Mesothelial cell of epicardium (in vitro differentiated cells): Measurements from ENCODE around the gene RS1. TPM values are rescaled to one million over a fixed set of nuclear protein-coding genes. Genes with fewer than 3 reads are reported as not detected.

Experiments
- DNase-seq, 2 experiments: peaks; one replicate each; pipeline ENCODE4 v3.0.0; 2021; ENCODE audit warnings: low spot score in 2 of 2; ENCODE audit not compliant: unreplicated experiment in 2 of 2
- H3K27ac Mint-ChIP-seq: 2 replicates; pipeline ENCODE4 v1.8.0; 2021; ENCODE audit warnings: mixed read lengths
- H3K27me3 Mint-ChIP-seq: 2 replicates; pipeline ENCODE4 v1.8.0; 2021; ENCODE audit warnings: low read depth, mixed read lengths
- H3K36me3 Mint-ChIP-seq: 2 replicates; pipeline ENCODE4 v1.8.0; 2021; ENCODE audit warnings: mixed read lengths
- H3K4me1 Mint-ChIP-seq: 2 replicates; pipeline ENCODE4 v1.8.0; 2021; ENCODE audit warnings: mixed read lengths
- H3K4me3 Mint-ChIP-seq: 2 replicates; pipeline ENCODE4 v1.8.0; 2021; ENCODE audit warnings: mild to moderate bottlenecking, moderate library complexity, mixed read lengths
- H3K9me3 Mint-ChIP-seq: 2 replicates; pipeline ENCODE4 v1.8.0; 2021; ENCODE audit warnings: mixed read lengths
- CTCF ChIP-seq: fragments of 200-600 bp; sonication (generic); IDR thresholded peaks from one replicate; pipeline ENCODE4 v1.5.0; 2021; ENCODE audit warnings: antibody characterized with exemption; ENCODE audit not compliant: unreplicated experiment
- total RNA-seq: library from RNA; stranded (reverse); gene quantifications from 3 replicates; pipeline ENCODE4 v1.2.1, GENCODE V29; 2021

RS1 gene
- total RNA-seq, 1 donor from 2014 or later = not detected

GRCh38 chrX:18639280-18639679 lies 32.6 kb downstream of the RS1 start:
- no peak for DNase-seq
- Mint-ChIP-seq H3K27ac (no peak overlapping the region), H3K36me3 (peaks cover 8% of the 10 kb centered on the region), H3K4me1 (no peaks in the 10 kb centered on the region), H3K9me3 (peaks cover 32% of the 10 kb centered on the region), H3K4me3 (no peak overlapping the region), H3K27me3 (no peaks in the 10 kb centered on the region)
- TF ChIP-seq CTCF = no peak

- Mint-ChIP-seq H3K4me1 (no peaks in the 10 kb centered on the region), H3K4me3 (no peak overlapping the region), H3K27ac (no peak overlapping the region), H3K27me3 (no peaks in the 10 kb centered on the region), H3K9me3 (peaks cover 32% of the 10 kb centered on the region), H3K36me3 (peaks cover 10% of the 10 kb centered on the region)
- DNase-seq = no peak
- TF ChIP-seq CTCF = no peak
These were observed 33.5 kb downstream of the RS1 start for GRCh38 chrX:18638398-18638797.

- H3K36me3 Mint-ChIP-seq = peaks cover 22% of the 10 kb centered on the region
- H3K4me3 Mint-ChIP-seq = no peak overlapping the region
- H3K27ac Mint-ChIP-seq = no peak overlapping the region
- H3K9me3 Mint-ChIP-seq = peaks cover 26% of the 10 kb centered on the region
- no peaks in the 10 kb centered on the region for H3K4me1 Mint-ChIP-seq
- no peak for DNase-seq
- H3K27me3 Mint-ChIP-seq = no peaks in the 10 kb centered on the region
- no peak for TF ChIP-seq CTCF
These were observed 41.0 kb downstream of the RS1 start for GRCh38 chrX:18630934-18631333.

GRCh38 chrX:18624599-18624998 lies 47.3 kb downstream of the RS1 start:
- TF ChIP-seq CTCF = no peak
- DNase-seq = no peak
- peaks cover 24% of the 10 kb centered on the region for H3K9me3 Mint-ChIP-seq
- H3K27ac Mint-ChIP-seq = no peak overlapping the region
- H3K4me1 Mint-ChIP-seq = peaks cover 8% of the 10 kb centered on the region
- H3K27me3 Mint-ChIP-seq = no peaks in the 10 kb centered on the region
- peaks cover 12% of the 10 kb centered on the region for H3K36me3 Mint-ChIP-seq
- no peak overlapping the region for H3K4me3 Mint-ChIP-seq

- Mint-ChIP-seq H3K4me3 (no peak overlapping the region), H3K9me3 (peaks cover 27% of the 10 kb centered on the region), H3K27me3 (no peaks in the 10 kb centered on the region), H3K27ac (peak overlapping the region; percentile 75), H3K36me3 (no peaks in the 10 kb centered on the region), H3K4me1 (peaks cover 26% of the 10 kb centered on the region)
- no peak for TF ChIP-seq CTCF
- no peak for DNase-seq
These were observed 51.6 kb downstream of the RS1 start for GRCh38 chrX:18620349-18620748.

GRCh38 chrX:18619288-18619687 lies 52.6 kb downstream of the RS1 start:
- Mint-ChIP-seq H3K27me3 (no peaks in the 10 kb centered on the region), H3K4me1 (peaks cover 26% of the 10 kb centered on the region), H3K4me3 (no peak overlapping the region), H3K9me3 (peaks cover 23% of the 10 kb centered on the region), H3K36me3 (no peaks in the 10 kb centered on the region), H3K27ac (peak overlapping the region; percentile 72)
- TF ChIP-seq CTCF = no peak
- no peak for DNase-seq
